H1 (cell line): ENCODE results near the gene NAV2. TPM values are rescaled to one million over a fixed set of nuclear protein-coding genes. Genes with fewer than 3 reads are reported as not detected.

Experiments
- CHD1 ChIP-seq: IDR thresholded peaks from 2 replicates; pipeline ENCODE4 v1.6.1; 2012; ENCODE audit warnings: low read depth, low read length, improper control_type of control experiment
- HDAC2 ChIP-seq, 2 experiments: fragments of 300-600 bp in 1 of 2; sonication (generic) in 1 of 2; IDR thresholded peaks; 2 replicates each; pipeline ENCODE4 v1.6.1; 2011 to 2012; ENCODE audit warnings: low read depth in 2 of 2, low read length in 2 of 2, mild to moderate bottlenecking in 2 of 2, moderate library complexity in 2 of 2, borderline replicate concordance in 1 of 2, inconsistent platforms in 1 of 2
- RXRA ChIP-seq: IDR thresholded peaks from 2 replicates; pipeline ENCODE4 v1.6.1; 2011; ENCODE audit warnings: low read depth, mild to moderate bottlenecking, low read length, moderate library complexity; ENCODE audit not compliant: insufficient read depth
- polyA plus RNA-seq, 7 experiments: library from polyadenylated mRNA; depleted of rRNA in 3 of 7; stranded (reverse) in 5 of 7; unstranded in 2 of 7; fragments of >200 nt in 5 of 7; fragments of 200-250 nt in 2 of 7; gene quantifications; 1 replicate in 5 of 7; 2 replicates in 1 of 7; 4 replicates in 1 of 7; pipeline versions ENCODE4 v1.2.1 to v1.2.3, GENCODE V29; 2011 to 2013; ENCODE audit warnings: missing spikeins in 2 of 7, mixed read lengths in 2 of 7
- total RNA-seq: library from RNA; stranded (reverse); fragmentation: NEBNext Ultra II Directional; extraction: Animal tissue kit (Norgen Biotek cat#: 25700); gene quantifications from 2 replicates; pipeline ENCODE4 v1.2.1, GENCODE V29; 2021

Gene NAV2
- total and polyA plus RNA-seq, 2 of the 8 experiments (the other 6 are each of a cell fraction or from before 2014, with no cell fraction given) = 35.6 to 73.6 TPM

DNA sequence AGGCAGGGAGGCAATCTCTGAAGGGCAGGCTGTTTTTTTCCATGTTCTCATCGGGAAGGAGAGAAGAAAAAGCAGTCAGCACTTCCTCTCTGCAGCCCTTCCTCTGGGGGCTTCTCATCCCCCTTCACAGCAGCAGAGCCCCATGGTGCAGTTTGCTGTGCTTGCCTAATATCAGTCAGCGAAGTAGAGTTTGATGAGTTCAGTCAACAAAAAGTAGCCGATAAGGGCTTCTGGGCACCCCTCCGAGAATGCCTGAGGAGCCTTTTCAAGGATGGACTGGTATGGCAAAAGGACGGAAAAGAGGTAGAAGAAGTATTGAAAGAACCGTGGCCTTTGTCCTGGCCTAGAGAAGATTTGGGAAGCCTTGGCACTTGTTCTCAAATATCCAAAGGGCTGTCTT, 55.6 kb downstream of the NAV2 start (continued):
- TF ChIP-seq HDAC2 (IDR thresholded peaks at IDR 0.05; ENCODE audit: borderline replicate concordance in 1 of 2, low read depth in 2 of 2, low read length in 2 of 2) (no peak), CHD1 (no peak), RXRA (no peak)
- TF ChIP-seq, all 59 proteins: peak for 0
